Stimulated activated CD4-positive, alpha-beta T cell treated with anti-CD3 and anti-CD28 coated beads, Interleukin-12 subunit alpha, Interleukin-12 subunit beta, amount 100 ng/mL, for 48 hours (primary cell): ENCODE measurements around the gene DNM3.

Source experiments
- DNase-seq, 3 donors: peaks; one replicate each; pipeline ENCODE4 v3.0.0-alpha.2; 2020; ENCODE audit warnings: low read depth in 2 of 3, low spot score in 1 of 3

DNM3 gene

DNA sequence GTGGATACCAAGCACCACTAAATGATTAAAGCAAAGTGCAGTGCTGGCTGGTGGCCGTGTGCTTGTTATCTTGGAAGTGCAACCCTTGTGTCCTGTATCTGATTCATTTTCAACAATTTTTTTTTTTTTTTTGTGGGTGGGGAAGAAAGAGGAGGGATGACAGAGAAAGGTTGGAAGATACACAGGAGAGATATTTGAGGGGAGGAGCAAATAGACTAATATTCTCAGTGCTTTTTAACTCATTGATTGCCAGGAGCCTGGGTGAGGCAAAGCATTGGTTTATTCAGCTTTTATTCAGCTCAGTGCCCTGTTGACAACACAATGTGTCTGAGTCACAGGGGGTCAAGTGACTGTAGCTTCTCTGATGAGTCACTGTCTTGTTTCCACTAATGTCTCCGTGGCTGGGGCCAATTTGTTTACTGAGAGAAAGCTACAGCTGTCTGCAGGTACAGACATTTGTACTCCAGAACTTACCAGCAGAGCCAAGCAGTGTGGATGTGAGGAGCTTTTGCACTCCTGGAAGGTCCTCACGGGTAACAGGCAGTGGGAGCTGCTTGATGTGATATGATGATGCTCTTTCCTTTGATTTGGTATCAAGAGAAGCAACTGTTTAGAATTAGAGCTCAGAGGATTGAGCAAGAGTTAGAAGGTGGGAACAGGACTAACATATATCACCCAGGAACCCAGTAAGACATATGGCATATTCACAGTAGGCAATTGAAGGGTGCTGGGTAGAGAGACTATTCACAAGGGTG is 23.6 kb upstream of the DNM3 start:
- DNase-seq: peak in 2 of 3 donors; percentile 16 to 28

DNA sequence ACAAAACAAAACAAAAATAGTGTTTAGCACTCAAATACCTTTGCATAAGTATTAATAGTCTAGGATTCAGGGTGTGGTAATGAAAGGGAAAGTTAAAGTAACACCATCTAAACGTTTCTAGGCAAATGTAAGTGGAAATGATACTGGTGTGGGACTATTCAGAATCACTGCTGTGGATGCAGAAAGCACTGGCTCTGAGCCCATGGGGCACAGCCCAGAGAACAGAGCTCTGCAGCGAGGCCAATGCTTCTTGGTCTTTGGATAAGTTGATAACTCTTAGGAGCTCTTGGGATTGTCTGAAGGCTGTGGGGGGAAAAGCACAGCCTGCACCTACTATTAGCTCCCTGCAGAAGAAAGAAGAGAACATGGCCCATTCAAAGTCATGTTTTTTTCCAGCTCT is 21.4 kb upstream of the DNM3 start:
- DNase-seq: no peak

DNA sequence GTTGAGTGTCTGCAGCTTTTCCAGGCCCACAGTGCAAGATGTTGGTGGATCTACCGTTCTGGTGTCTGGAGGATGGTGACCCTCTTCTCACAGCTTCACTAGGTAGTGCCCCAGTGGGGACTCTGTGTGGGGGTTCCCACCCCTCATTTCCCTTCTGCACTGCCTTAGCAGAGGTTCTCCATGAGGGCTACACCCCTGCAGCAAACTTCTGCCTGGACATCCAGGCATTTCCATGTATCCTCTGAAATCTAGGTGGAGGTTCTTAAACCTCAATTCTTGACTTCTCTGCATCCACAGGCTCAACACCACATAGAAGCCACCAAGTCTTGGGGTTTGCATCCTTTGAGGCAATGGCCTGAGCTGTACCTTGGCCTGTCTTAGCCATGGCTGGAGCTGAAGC is 14.3 kb upstream of the DNM3 start:
- DNase-seq: no peak

DNA sequence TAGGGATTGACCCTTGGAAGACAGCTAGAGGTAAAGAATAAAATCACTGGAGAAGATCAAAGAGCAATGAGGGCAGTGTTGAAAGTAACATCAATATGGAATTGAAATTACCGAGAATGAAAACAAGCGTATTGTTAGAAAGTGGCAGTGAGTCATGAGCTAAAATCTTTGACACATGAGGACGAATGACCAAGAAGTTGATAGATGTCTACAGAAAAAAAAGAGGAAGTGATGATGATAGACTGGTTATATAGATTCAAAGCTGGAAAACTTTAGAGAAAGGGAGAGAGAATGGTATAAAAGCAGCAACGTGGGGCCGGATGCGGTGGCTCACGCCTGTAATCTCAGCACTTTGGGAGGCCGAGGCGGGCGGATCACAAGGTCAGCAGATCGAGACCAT is 12.5 kb upstream of the DNM3 start:
- DNase-seq: no peak

DNA sequence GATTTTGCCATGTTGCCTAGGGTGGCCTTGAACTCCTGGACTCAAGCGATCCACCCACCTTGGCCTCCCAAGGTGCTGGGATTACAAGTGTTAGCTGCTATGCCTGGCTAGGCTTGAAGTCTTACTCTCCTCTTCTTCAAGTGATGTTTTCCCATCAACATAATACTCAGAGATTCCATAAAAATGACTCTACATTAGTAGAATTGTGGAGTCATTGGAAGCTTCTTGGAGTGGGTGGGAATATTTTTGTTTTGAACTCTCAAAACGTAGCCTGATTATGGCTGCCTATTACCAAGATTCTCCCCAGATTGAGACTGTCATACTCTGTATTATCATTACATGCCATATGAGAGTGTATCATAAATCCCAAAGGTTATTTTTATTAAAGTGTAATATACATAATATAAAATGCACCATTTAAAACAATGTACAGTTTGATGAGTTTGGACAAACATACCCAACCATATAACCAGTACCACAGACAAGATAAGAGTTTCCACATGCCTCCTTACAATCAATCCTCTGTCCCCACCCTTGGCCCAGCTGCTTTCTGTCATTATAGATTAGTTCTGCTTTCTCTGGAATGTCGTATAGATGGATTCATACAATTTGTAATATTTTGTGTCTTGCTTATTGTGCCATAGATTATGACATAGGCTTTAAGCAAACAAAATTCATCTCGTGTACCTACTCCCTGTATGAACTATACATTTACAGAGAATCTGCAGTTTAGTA is 8.0 kb upstream of the DNM3 start:
- no peak for DNase-seq

DNA sequence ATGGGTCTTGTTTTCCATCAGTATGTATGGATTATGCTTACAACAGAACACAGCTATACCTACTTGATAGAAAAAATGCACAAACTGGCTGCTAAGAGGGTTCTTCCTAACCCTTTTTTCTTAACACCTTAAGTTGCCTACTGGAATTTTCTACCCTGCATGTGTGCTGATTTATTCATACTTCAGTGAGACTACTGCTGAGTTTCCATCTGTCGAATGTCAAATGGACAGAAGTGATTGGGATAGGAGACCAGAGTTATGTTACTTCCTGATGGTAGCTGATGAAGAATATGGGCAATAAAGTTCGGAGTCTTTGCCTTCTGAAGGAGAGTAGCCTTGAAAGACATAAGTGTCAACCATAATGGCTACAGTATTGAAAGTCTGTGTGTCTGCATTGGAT is 6.5 kb upstream of the DNM3 start:
- no peak for DNase-seq

DNA sequence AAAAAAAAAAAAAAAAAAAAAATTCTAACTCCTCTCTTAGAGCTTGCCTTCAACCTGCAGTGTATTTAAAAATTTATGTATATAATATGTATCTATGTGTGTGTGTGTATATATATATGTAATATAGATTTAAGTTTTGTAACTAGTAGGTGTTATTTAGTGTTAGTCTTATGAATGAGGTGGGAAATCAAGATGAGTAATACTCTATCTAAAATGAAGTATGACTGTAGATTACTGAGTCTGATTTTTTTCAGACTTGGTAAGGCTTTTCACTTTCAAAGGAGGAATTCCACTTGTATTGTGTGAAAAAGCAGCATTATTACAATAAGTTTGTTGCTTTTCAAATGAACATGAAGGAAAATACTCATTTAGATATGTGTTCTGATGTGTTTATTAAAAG is 5.4 kb upstream of the DNM3 start:
- no peak for DNase-seq

DNA sequence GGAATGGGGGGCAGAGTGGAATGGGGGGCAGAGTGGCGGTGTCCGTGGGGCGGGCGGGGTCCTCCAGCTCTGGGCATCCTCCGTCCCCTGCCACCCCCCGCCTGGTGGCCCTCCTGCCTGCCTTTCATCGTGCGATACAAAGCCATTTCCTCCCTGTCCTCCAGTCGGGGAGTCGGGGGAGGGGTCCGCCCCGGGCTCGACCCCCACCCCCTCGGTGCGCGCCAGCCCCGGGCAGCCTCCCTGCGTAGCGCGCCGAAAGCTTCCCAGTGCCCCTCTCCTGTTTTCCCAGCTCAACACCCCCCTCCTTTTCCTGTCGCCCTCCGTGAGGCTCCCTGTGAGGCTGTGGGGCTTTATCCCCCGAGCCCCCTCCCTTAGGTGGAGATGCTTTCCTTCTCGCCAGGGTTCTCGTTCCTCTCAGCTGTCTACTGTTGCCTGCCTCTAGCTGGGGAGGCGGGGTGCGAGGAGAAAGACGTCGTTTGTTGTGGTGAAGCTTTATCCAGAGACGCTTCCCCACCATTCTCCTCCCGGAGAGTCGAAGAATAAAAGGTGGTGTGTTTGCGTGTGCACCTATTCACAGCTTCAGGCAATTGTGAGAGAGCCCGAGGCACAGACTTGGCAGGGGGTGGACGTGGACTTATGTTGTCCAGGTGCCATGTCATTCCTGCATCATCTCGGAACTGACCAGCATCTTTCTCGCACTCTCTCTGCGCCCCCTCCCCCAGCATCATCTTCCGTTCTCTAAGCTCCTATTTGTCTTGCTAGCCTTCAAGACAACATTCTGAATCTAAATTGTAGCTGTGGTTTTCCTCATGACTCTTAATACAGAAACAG is 848 bp downstream of the DNM3 start:
- no peak for DNase-seq

DNA sequence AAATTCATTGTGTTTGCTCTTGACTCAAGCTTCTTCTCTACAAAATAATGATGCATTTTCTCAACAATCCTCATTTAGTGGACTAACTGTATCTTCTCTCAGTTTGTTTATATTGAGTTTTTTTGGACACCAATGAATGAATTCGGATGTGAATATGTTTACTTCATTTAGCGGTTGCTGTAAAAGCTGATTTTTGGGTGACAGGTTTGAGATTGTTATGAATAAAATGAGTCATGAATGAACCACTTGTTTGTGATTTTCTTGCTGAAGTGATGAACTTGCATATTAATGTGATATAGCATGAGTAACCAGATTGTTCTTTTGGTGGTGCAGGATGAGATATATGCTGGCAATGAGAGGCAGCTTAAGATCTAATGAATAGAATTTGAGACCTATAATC is 3.1 kb downstream of the DNM3 start:
- DNase-seq: no peak

DNA sequence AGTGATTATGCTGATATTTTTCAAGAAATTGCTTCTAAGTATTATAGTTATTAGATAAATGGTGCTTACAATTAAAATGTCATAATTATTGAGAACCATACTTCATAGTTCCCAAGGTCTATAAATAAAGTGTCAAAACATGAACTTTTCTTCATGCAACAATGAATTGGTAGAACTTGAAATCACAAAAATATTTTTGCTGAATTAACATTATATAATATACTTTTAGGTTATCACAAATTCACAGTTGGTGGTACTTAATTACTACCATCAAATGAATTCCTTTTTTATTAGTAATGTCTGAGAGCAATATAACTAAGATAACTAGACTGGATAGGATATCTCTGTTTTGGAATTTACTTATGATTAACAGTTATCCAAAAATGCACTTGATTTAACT is 4.7 kb downstream of the DNM3 start:
- no peak for DNase-seq

DNA sequence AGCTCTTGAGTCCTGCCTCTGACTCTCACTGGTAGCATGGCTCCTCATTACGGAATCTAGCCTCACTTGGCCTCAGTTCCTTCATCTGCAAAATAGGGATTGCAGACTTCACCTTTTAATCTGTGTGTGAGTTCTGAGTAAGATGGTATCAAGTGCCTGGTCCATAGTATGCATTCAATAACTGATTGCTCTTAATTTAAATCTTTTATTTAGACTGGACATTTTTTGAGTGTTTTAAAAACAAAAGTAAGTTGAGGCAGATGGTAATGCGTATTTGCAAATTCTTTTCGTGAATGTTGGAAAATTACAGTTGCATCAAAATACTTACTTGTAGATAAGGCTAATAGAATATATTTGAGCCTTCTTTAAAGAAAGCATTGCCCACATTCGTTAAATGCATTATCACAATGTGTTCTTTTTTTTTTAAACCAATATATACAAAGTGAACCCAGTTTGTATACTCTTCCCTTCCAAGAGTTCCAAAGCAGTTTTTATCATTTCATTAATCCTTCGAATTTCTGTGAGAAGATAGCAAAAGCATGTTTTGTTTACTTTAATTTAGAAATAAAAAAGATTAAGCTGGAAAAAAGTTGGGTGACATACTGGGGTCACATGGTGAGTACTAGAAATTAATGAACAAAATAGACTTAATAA is 8.1 kb downstream of the DNM3 start:
- DNase-seq: no peak

DNA sequence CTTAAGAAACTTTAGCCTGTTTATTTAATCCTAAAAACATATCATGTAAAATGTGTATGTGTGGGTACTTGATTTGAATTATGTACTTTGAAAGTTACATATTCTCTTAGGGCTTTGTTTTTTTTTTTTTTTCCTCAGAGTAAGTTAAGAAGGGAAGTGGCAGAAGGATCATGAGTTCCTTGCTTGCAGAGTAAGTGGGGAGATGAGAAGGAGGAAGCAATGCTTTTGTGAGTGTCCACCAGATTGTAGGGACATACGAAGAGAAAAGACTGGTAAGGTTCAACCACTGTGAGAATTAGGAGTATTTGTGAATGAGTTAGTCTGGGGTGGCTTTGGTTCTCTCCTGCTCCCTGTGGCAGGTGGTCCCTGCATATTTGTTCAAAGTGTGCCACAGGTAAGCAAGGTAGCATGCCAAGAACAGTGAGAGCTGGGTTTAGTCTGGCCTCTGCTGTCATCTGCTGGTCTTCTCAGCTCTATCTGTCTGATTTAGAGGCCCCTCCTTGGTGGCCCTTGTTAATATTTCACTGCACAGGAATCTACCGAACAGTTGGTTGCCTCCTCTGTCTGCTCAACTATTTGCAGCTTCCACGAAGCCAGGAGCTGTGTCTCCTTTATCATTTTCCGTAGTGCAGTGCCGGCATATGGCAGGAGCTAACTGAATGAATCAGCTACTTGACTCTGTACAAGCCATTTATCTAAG is 9.5 kb downstream of the DNM3 start:
- no peak for DNase-seq

DNA sequence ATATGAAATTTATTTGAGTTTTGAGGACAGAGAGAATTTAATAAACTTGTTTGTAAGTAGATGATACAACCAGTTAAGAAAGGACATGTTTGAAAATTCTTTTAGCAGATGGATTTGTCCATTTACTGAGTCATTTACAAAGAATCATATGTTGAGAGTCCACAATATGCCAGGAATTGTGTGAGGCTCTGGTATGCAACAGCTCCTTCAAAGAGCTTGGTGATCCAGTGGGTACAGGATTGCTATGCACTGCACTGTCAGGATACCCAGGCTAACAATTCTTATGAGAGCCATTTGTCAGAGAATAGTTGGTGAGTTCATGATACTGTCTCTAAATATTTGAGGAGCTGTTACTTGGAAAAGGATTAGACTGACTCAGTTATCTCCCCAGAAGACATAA is 11.0 kb downstream of the DNM3 start:
- DNase-seq: no peak

DNA sequence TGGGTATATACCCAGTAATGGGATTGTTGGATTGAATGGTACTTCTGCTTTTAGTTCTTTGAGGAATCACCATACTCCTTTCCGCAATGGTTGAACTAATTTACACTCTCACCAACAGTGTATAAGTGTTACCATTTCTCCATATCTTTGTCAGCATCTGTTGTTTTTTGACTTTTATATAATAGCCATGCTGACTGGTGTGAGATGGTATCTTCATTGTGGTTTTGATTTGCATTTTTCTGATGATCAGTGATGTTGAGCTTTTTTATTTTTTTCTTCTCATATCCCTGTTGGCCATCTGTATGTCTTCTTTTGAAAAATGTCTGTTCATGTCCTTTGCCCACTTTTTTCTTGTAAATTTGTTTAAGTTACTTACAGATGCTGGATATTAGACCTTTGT is 14.1 kb downstream of the DNM3 start:
- DNase-seq: no peak

DNA sequence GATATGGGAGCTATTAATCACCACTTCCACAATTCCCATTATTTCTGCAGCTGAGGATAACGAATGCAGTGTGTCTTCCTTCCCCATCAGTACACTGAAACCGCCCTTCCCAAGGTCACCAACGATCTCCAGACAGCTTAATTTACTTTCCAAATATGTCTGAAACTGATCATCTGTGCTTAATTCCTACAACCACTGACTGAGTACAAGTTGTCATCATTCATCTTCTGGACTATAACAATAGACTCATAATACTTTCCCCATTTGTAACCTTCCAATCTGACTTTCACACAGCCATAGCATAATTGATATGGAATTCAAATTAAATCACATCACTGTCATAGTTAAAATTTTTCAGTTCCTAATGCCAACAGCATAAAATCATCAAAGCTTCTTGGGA is 17.4 kb downstream of the DNM3 start:
- DNase-seq: no peak

DNA sequence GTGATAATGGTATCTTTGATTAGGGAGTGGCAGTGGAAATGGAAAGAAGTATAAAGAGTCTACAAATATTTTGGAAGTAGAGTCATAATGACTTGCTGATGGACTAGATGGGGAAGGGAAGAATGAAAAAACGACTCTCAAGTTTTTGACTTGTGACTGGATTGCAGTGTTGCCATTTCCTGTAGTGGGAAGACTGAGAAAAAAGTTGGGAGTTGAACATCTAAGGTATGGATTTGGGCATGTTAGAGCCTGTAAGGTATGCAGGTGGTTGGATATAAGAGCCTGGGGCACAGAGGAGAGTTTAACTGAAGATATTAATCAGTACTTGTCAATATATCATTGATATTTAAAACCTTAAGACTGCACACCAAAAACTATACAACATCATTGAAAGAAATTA is 19.4 kb downstream of the DNM3 start:
- no peak for DNase-seq

DNA sequence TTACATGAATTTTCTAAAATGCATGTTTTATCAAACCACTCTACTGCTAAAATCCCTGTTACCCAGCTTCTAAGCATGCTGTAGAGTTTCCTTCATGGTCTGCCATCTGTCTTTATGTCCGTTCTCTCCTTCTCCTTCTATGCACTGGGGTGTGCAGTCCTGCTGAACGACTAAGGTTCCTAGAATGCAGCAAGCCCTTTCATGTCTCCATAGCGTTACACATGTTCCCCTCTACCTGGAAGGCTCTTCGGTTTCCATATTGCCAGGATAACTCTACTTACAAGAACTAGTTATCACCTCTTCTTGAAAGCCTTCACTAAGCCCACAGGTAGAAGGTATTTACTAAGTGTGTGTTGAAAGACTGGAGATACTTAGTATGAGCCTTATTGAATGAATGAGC is 22.2 kb downstream of the DNM3 start:
- no peak for DNase-seq

DNA sequence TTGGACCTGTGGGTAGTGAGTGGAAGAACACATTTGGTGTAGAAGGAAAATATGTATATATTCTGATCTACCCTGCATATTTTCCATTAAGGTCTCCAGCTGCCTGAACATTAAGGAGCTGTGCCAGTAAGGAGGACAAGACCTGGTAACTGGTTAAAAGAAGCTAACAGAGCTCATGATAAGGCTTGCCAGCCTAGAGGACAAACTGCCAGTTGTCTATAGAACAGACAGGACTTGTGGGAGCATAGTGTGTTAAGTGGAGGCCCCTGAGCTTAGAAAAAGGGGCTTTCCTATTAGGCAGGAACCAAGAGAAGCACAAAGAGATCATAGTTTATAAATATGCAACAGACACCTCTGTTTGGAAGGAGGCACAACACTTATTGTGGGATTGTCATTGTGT is 23.0 kb downstream of the DNM3 start:
- DNase-seq: no peak

DNA sequence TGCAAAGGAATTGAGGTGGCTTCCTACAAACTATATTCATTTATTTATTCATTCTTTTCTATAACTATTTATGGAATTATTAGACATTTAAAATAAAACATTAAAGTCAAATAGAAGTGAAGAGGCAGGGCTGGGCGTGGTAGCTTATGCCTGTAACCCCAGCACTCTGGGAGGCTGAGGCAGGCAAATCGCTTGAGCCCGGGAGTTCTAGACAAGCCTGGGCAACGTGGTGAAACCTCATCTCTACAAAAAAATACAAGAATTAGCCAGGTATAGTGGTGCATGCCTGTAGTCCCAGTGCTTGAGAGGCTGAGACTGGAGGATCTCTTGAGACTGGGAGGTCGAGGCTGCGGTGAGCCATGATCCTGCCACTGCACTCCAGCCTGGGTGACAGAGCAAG is 23.8 kb downstream of the DNM3 start:
- DNase-seq: no peak

DNA sequence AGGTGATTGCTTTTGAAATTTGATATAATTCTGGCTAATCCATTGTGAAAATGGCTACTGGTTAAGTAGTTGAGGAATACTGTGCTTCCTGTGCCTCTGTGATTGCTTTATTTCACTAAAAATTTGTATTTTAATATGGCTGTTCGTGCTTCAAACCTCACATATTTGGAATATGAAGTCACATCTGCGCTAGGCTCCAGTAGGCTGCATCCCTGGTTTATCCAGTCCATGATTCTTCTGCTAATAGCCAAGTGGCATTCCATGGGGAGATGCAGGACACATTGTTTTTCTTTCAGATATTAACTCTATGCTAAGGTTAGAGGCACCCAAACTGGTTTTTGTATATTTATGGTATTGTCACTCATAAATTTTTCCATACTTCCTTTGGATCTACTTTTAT is 25.9 kb downstream of the DNM3 start:
- no peak for DNase-seq

DNA sequence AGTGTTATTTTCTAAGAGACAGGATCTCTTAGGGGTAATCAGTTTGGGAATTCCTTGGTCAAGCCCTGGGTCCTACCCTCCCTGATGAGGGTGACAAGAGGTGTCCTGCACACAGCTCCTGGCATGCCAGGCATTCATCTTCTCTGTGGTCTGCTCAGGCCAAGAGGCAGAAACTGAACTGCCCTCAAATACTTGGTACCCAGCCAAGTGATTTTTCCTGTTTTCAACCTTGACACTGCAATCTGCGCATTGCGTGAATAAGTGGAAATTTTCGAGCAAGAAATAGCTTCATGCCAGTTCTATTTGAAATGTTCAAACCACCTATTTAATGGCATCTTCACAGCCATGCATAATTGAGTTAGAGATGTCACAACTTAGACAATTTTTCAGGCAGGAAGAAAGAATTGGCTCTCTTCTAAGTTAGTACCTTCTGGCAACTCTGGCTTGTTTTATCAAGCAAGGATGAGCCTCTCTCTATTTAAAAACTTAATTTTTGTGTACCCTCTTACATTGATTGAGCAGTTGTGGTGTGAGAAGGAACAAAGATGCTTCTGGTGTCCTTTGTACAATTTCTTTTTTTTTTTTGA is 27.0 kb downstream of the DNM3 start:
- no peak for DNase-seq
